K562 (cell line): Measurements from ENCODE around the gene ABR. TPM values are rescaled to one million over a fixed set of nuclear protein-coding genes. Genes with fewer than 3 reads are reported as not detected.
A peak's percentile ranks its signal among the peaks of the same experiment; 100 is the strongest.

Experiments
- BHLHE40 ChIP-seq: IDR thresholded peaks from 2 replicates; pipeline ENCODE4 v1.6.1; 2011; ENCODE audit warnings: low read length, improper control_type of control experiment
- CREB3 ChIP-seq: fragments of 450-650 bp; conservative IDR thresholded peaks from 2 replicates; pipeline ENCODE4 v1.6.1; 2016; ENCODE audit warnings: missing genetic modification characterization, low read depth, mild to moderate bottlenecking, missing compliant biosample characterization, moderate library complexity
- FOXK2 ChIP-seq, 2 experiments: fragments of 450-650 bp; IDR thresholded peaks in 1 of 2; conservative IDR thresholded peaks in 1 of 2; 2 replicates each; pipeline ENCODE4 v1.6.1; 2016; ENCODE audit warnings: low read depth in 2 of 2, mild to moderate bottlenecking in 1 of 2
- GATAD2A ChIP-seq: fragments of 450-650 bp; IDR thresholded peaks from 2 replicates; pipeline ENCODE4 v1.6.1; 2017
- GTF2E2 ChIP-seq: fragments of 200-800 bp; sonication (Bioruptor generic); IDR thresholded peaks from 2 replicates; pipeline ENCODE4 v1.6.1; 2016; ENCODE audit warnings: missing genetic modification characterization, missing compliant biosample characterization
- IRF2 ChIP-seq: sonication (generic); formaldehyde crosslinking; IDR thresholded peaks from 2 replicates; pipeline ENCODE4 v1.8.1; 2022; ENCODE audit warnings: mild to moderate bottlenecking, missing genetic modification reagents
- MAFF ChIP-seq: IDR thresholded peaks from 2 replicates; pipeline ENCODE4 v1.6.1; 2012; ENCODE audit warnings: low read length, improper control_type of control experiment
- MGA ChIP-seq: fragments of 450-650 bp; IDR thresholded peaks from 2 replicates; pipeline ENCODE4 v1.6.1; 2016; ENCODE audit warnings: mild to moderate bottlenecking, moderate library complexity
- NR4A1 ChIP-seq, 2 experiments: fragments of 250-450 bp in 1 of 2; fragments of 450-650 bp in 1 of 2; sonication (Bioruptor Pico) in 1 of 2; IDR thresholded peaks; 2 replicates each; pipeline versions ENCODE4 v1.4.0 to v1.6.1; 2016 to 2020; ENCODE audit warnings: mild to moderate bottlenecking in 2 of 2, missing compliant biosample characterization in 1 of 2, missing genetic modification characterization in 1 of 2, moderate library complexity in 1 of 2
- PTBP1 ChIP-seq: fragments of 200-400 bp; formaldehyde crosslinking; IDR thresholded peaks from 2 replicates; pipeline ENCODE4 v1.6.1; 2017; ENCODE audit warnings: low read depth, low read length
- RAD21 ChIP-seq, 2 experiments: fragments of 250-450 bp in 1 of 2; fragments of 450-650 bp in 1 of 2; sonication (Bioruptor Pico) in 1 of 2; formaldehyde crosslinking in 1 of 2; IDR thresholded peaks in 1 of 2; conservative IDR thresholded peaks in 1 of 2; 2 replicates each; pipeline versions ENCODE4 v1.4.0 to v1.8.0; 2020 to 2022; ENCODE audit warnings: mild to moderate bottlenecking in 2 of 2, moderate library complexity in 1 of 2
- TCFL5 ChIP-seq: fragments of 250-450 bp; sonication (Bioruptor Pico); conservative IDR thresholded peaks from 2 replicates; pipeline ENCODE4 v1.6.1; 2021; ENCODE audit warnings: mild to moderate bottlenecking, moderate library complexity, matching md5 sums
- ZEB2 ChIP-seq: fragments of 450-650 bp; IDR thresholded peaks from 2 replicates; pipeline ENCODE4 v1.6.1; 2016
- ZFP1 ChIP-seq: fragments of 450-650 bp; formaldehyde crosslinking; IDR thresholded peaks from 2 replicates; pipeline ENCODE4 v1.4.0; 2020; ENCODE audit warnings: mild to moderate bottlenecking, mixed read lengths
- ZNF347 ChIP-seq: fragments of 450-650 bp; formaldehyde crosslinking; IDR thresholded peaks from 2 replicates; pipeline ENCODE4 v1.4.0; 2020; ENCODE audit warnings: low read depth, mild to moderate bottlenecking, moderate library complexity
- polyA plus RNA-seq, 8 experiments: library from polyadenylated mRNA; depleted of rRNA in 4 of 8; stranded (reverse) in 5 of 8; unstranded in 3 of 8; fragments of >200 nt; fragmentation: Nextera tagmentation in 2 of 8; fragmentation: Illumina TruSeq in 1 of 8; extraction: Ambion mirVana in 2 of 8; extraction: Trizol in 1 of 8; gene quantifications; 2 replicates each; pipeline versions ENCODE4 v1.2.1 to v1.2.3, GENCODE V29; 2011 to 2014; ENCODE audit warnings: inconsistent platforms in 1 of 8, missing spikeins in 1 of 8
- total RNA-seq, 7 experiments: library from RNA; depleted of rRNA in 6 of 7; stranded (reverse); fragments of >200 nt in 6 of 7; fragmentation: Illumina TruSeq in 2 of 7; extraction: Trizol in 2 of 7; gene quantifications; 2 replicates each; pipeline versions ENCODE4 v1.2.1 to v1.2.3, GENCODE V29; 2011 to 2021; ENCODE audit warnings: low replicate concordance in 1 of 7

ABR gene
- total and polyA plus RNA-seq, 9 of the 15 experiments (the other 6 are each of a cell fraction or from before 2014, with no cell fraction given) = 0.07 to 1.6 (median 0.37) TPM; not detected in 1

- TF ChIP-seq MGA (no peak), ZEB2 (no peak), ZFP1 (CRISPR knock-in tag) (no peak), IRF2 (CRISPR knock-in tag) (no peak), ZNF347 (CRISPR knock-in tag) (no peak), TCFL5 (CRISPR knock-in tag) (no peak), FOXK2 (conservative IDR thresholded peaks at IDR 0.05 in 1 of 2, IDR thresholded peaks at IDR 0.05 in 1 of 2; ENCODE audit: low read depth in 2 of 2) (0 out of 4 replicates have a peak, but pooled peaks have one; percentile 32), MAFF (no peak), GTF2E2 (no peak), GATAD2A (no peak), NR4A1 (CRISPR knock-in tag; IDR thresholded peaks at IDR 0.05) (no peak), NR4A1 (tag; IDR thresholded peaks at IDR 0.05) (no peak), BHLHE40 (peak; percentile 27; the same call in 1 of the 2 replicates), PTBP1 (no peak), RAD21 (CRISPR knock-in tag; conservative IDR thresholded peaks at IDR 0.05 in 1 of 2, IDR thresholded peaks at IDR 0.05 in 1 of 2) (peak; percentile 74 to 80), CREB3 (tag) (no peak)
Observed at GRCh38 chr17:1122533-1123392, 57.0 kb downstream of the ABR start (continued).
